Thyroid gland (tissue), 4 donors: ENCODE results near the gene AK2. TPM values are rescaled to one million over a fixed set of nuclear protein-coding genes. Genes with fewer than 3 reads are reported as not detected.
"Not testable (repeated sequence)": the region's sequence is repeated elsewhere in the genome, so short reads cannot be mapped to it uniquely, and the experiment has no call there.

Experiments used
- DNase-seq, 2 donors: peaks; one replicate each; pipeline ENCODE4 v3.0.0-alpha.2; 2019
- H3K27ac ChIP-seq, 3 donors: fragments of 200-600 bp; sonication (generic); 1 replicate in 2 of 3; 2 replicates in 1 of 3; pipeline ENCODE4 v1.5.1; 2016 to 2019; ENCODE audit warnings: mild to moderate bottlenecking in 1 of 3, moderate library complexity in 1 of 3
- H3K27me3 ChIP-seq: fragments of 200-600 bp; sonication (generic); one replicate; pipeline ENCODE4 v1.5.1; 2019
- H3K36me3 ChIP-seq, 2 donors: fragments of 200-600 bp; sonication (generic); one replicate each; pipeline ENCODE4 v1.5.1; 2016 to 2019
- H3K4me1 ChIP-seq, 2 donors: fragments of 200-600 bp; sonication (generic); one replicate each; pipeline ENCODE4 v1.5.1; 2017 to 2019
- H3K4me3 ChIP-seq, 3 donors: fragments of 200-600 bp; sonication (generic); replicated peaks in 1 of 3; 1 replicate in 2 of 3; 2 replicates in 1 of 3; pipeline ENCODE4 v1.5.1; 2016; ENCODE audit warnings: mild to moderate bottlenecking in 1 of 3
- H3K9me3 ChIP-seq: fragments of 200-600 bp; sonication (generic); one replicate; pipeline ENCODE4 v1.5.1; 2017
- CTCF ChIP-seq, 6 experiments: fragments of 200-600 bp in 3 of 6; fragments of 450-650 bp in 3 of 6; sonication (generic) in 3 of 6; IDR thresholded peaks; one replicate each; pipeline ENCODE4 v1.5.1; 2016 to 2019; ENCODE audit warnings: antibody characterized with exemption in 6 of 6, mild to moderate bottlenecking in 2 of 6, inconsistent platforms in 1 of 6, moderate library complexity in 1 of 6
- POLR2A ChIP-seq, 2 donors: fragments of 450-650 bp; IDR thresholded peaks; one replicate each; pipeline ENCODE4 v1.6.1; 2017; ENCODE audit warnings: antibody characterized with exemption in 2 of 2, mild to moderate bottlenecking in 2 of 2, moderate library complexity in 1 of 2
- WGBS, 2 donors: methylation state at CpG; one replicate each; pipeline ENCODE4 v1.1.5; 2017; 5-methylcytosine and 5-hydroxymethylcytosine counted together
- intact Hi-C: fragments of 100-400 bp; cut with DNase I; formaldehyde crosslinking; loops from one replicate; pipeline ENCODE4 v1.15.1; 2023
- total RNA-seq, 4 donors: library from RNA; depleted of rRNA; stranded (reverse); fragments of >200 nt; gene quantifications; one replicate each; pipeline ENCODE4 v1.2.3, GENCODE V29; 2016

Gene AK2
- total RNA-seq, 4 donors from 2014 or later: 214 to 308 (median 256) TPM

- Histone ChIP-seq H3K27ac (peak overlapping the region; percentile 3 to 60 (median 50)), H3K27me3 (no peaks in the 10 kb centered on the region), H3K9me3 (no peaks in the 10 kb centered on the region), H3K36me3 (no peaks in the 10 kb centered on the region), H3K4me1 (peaks cover 29 to 54% of the 10 kb centered on the region in 2 donors), H3K4me3 (no peak overlapping the region)
- peak; percentile 75 to 78 for DNase-seq
- intact Hi-C loops: no loop called here
- TF ChIP-seq POLR2A (IDR thresholded peaks at IDR 0.05) (no peak), CTCF (IDR thresholded peaks at IDR 0.05) (no peak)
- 49 to 63% methylated on average over 3 to 4 of the region's 4 CpGs for WGBS, 2 donors
Observed at GRCh38 chr1:32998997-32999396, 37.7 kb downstream of the AK2 start.

- no peaks in the 10 kb centered on the region for H3K9me3 ChIP-seq
- no peaks in the 10 kb centered on the region for H3K27me3 ChIP-seq
- intact Hi-C loops: no loop called here
- H3K4me3 ChIP-seq: no peak overlapping the region
- TF ChIP-seq POLR2A (IDR thresholded peaks at IDR 0.05) (no peak), CTCF (IDR thresholded peaks at IDR 0.05) (no peak)
- no peak for DNase-seq
- 73 to 88% methylated on average over 5 of the region's 5 CpGs for WGBS, 2 donors
- H3K27ac ChIP-seq: peak overlapping the region; percentile 23 to 62 (median 43)
- peaks cover 29 to 60% of the 10 kb centered on the region in 2 donors for H3K4me1 ChIP-seq
- H3K36me3 ChIP-seq: no peaks in the 10 kb centered on the region
Observed at GRCh38 chr1:32998064-32998463, 38.6 kb downstream of the AK2 start.

GRCh38 chr1:32997381-32997891, 39.2 kb downstream of the AK2 start:
- no peaks in the 10 kb centered on the region for H3K27me3 ChIP-seq
- intact Hi-C loops: no loop called here
- WGBS, 2 donors: 67 to 76% methylated on average over 2 of the region's 2 CpGs
- H3K9me3 ChIP-seq: no peaks in the 10 kb centered on the region
- H3K36me3 ChIP-seq: no peaks in the 10 kb centered on the region
- H3K4me3 ChIP-seq: no peak overlapping the region
- peaks cover 35 to 66% of the 10 kb centered on the region in 2 donors for H3K4me1 ChIP-seq
- no peak for DNase-seq
- TF ChIP-seq POLR2A (IDR thresholded peaks at IDR 0.05) (no peak), CTCF (IDR thresholded peaks at IDR 0.05) (no peak)
- H3K27ac ChIP-seq: peak overlapping the region; percentile 32 to 62 (median 43)

- intact Hi-C loops, H3K36me3 ChIP-seq, H3K4me3 ChIP-seq, H3K9me3 ChIP-seq, H3K27me3 ChIP-seq, DNase-seq: not testable (repeated sequence)
- WGBS, 2 donors: 97 to 99% methylated on average over 8 of the region's 8 CpGs
- Histone ChIP-seq H3K4me1 (peaks cover 38 to 69% of the 10 kb centered on the region in 2 donors), H3K27ac (peak overlapping the region; percentile 82 to 88 (median 84))
Observed at GRCh38 chr1:32993324-32993636, 43.4 kb downstream of the AK2 start.

GRCh38 chr1:32992489-32993323, 44.0 kb downstream of the AK2 start:
- WGBS, 2 donors: 63 to 68% methylated on average over 6 to 7 of the region's 7 CpGs
- DNase-seq: peak; percentile 95 to 96
- TF ChIP-seq CTCF (IDR thresholded peaks at IDR 0.05) (no peak), POLR2A (IDR thresholded peaks at IDR 0.05) (peak in 1 of 2 donors; percentile 73)
- H3K4me3 ChIP-seq: no peak overlapping the region
- intact Hi-C loops: no loop called here
- peak overlapping the region; percentile 82 to 88 (median 84) for H3K27ac ChIP-seq
- peaks cover 41 to 67% of the 10 kb centered on the region in 2 donors for H3K4me1 ChIP-seq
- no peaks in the 10 kb centered on the region for H3K27me3 ChIP-seq
- H3K36me3 ChIP-seq: no peaks in the 10 kb centered on the region
- H3K9me3 ChIP-seq: no peaks in the 10 kb centered on the region
